ENCODE results near the gene SORCS3.

The SORCS3 gene

GRCh38 chr10:105104297-105104696, 463.2 kb downstream of the SORCS3 start:
- no peak for TF ChIP-seq CTCF (IDR thresholded peaks at IDR 0.05; ENCODE audit: low read length, missing control alignments)
- H3K4me3 ChIP-seq (replicated peaks; ENCODE audit: low read depth, low read length): no peak overlapping the region
- DNase-seq (ENCODE audit: low read depth): no peak

GRCh38 chr10:105109164-105109563, 468.1 kb downstream of the SORCS3 start:
- H3K4me3 ChIP-seq (replicated peaks; ENCODE audit: low read depth, low read length): no peak overlapping the region
- TF ChIP-seq CTCF (IDR thresholded peaks at IDR 0.05; ENCODE audit: low read length, missing control alignments): no peak
- no peak for DNase-seq (ENCODE audit: low read depth)

DNA sequence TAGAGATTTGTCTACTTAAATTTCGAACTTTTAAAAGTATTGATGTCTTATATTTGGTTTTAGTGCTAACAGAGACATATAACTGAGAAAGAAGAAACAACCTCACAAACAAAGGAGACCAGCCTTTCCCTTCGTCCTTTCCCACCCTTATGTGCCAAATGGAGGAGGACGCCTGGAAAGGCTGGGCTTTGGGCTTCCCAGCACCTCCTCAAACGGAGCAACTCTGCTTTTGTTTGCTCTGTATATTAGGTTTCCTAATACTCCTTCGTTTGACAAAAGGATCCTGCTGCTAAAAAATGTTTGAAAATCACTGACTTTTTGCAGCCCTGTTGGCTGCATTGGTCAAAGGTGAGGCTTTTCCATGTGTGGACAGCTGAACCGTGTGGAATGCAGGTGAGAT, 471.8 kb downstream of the SORCS3 start:
- TF ChIP-seq CTCF (IDR thresholded peaks at IDR 0.05; ENCODE audit: low read length, missing control alignments): no peak
- no peak for DNase-seq (ENCODE audit: low read depth)
- H3K4me3 ChIP-seq (replicated peaks; ENCODE audit: low read depth, low read length): no peak overlapping the region

DNA sequence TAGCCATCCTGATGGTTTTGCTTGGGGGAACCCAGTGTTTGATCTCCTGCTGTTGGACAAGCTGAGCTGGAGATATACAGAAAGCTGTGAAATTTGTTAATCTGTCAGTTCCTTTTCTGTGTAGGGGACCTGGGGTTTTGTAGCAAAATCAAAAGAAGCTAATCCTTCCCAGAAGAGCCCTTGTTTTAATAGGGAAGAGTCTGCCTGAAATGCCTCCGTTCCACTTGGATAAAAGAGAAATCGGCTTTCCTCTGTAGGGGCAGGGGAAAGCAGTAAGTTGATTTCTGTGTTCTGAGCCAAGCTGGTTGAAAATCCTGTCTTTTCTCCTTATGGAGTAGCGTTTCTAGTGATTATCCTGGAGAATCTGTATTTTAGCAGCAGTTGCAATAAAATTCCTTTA, 472.6 kb downstream of the SORCS3 start:
- DNase-seq (ENCODE audit: low read depth): no peak
- no peak for TF ChIP-seq CTCF (IDR thresholded peaks at IDR 0.05; ENCODE audit: low read length, missing control alignments)
- no peak overlapping the region for H3K4me3 ChIP-seq (replicated peaks; ENCODE audit: low read depth, low read length)

GRCh38 chr10:105121743-105122142, 480.7 kb downstream of the SORCS3 start:
- TF ChIP-seq CTCF (IDR thresholded peaks at IDR 0.05; ENCODE audit: low read length, missing control alignments): no peak
- no peak for DNase-seq (ENCODE audit: low read depth)
- H3K4me3 ChIP-seq (replicated peaks; ENCODE audit: low read depth, low read length): no peak overlapping the region

DNA sequence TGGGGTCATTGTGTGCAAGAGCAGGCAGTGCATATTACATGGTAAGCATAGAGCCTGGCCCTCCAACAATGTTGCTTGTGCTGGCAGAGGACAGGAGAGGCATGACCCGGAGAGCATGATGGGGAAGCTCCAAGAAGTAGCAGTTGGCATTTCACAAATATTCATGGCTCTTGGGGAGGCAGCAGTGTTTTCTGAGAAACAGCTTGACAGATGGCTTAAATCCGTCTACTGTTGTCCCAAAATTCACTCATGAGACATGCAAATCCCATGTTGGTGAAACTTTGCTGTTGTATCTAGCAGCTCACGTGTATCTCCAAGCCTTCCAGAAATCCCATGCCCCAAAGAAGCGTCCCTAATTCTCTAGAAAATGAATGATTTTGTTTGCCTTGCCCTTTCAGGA, 487.0 kb downstream of the SORCS3 start:
- TF ChIP-seq CTCF (IDR thresholded peaks at IDR 0.05; ENCODE audit: low read length, missing control alignments): no peak
- DNase-seq (ENCODE audit: low read depth): no peak

DNA sequence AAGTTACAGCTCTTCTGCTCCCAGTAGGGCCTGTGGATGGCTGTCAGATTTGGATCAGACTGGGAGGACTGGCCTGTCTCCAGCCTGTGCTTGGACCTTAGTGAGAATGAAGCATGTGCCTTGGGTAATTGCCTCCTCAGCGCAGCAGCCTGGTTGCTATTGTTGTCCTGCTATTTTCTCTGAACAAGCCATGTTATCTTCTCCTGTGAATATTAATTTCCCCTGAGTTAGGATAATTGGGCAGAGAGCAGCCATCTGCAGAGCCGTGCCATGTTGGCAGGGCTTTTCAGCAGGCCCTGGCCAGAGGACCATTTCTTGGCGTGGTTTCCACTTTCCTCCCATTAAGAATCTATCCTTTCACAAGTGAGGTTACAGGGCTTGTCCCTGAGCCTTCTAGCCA, 497.3 kb downstream of the SORCS3 start:
- no peak overlapping the region for H3K4me3 ChIP-seq (replicated peaks; ENCODE audit: low read depth, low read length)
- DNase-seq (ENCODE audit: low read depth): no peak
- no peak for TF ChIP-seq CTCF (IDR thresholded peaks at IDR 0.05; ENCODE audit: low read length, missing control alignments)

More for the DNA sequence above, 487.0 kb downstream of the SORCS3 start:
- H3K4me3 ChIP-seq (replicated peaks; ENCODE audit: low read depth, low read length): no peak overlapping the region
